ENCODE results near the gene KIAA1328.

The KIAA1328 gene

GRCh38 chr18:37218022-37218590, 389.2 kb downstream of the KIAA1328 start:
- DNase-seq (ENCODE audit: low read depth, low spot score) = no peak

GRCh38 chr18:37219257-37219656, 390.3 kb downstream of the KIAA1328 start:
- no peak for DNase-seq (ENCODE audit: low read depth, low spot score)

- no peak for DNase-seq (ENCODE audit: low read depth, low spot score)
These were observed 393.5 kb downstream of the KIAA1328 start for GRCh38 chr18:37222354-37222998.

- no peak for DNase-seq (ENCODE audit: low read depth, low spot score)
These were observed 394.1 kb downstream of the KIAA1328 start for GRCh38 chr18:37222999-37223378.

- no peak for DNase-seq (ENCODE audit: low read depth, low spot score)
These were observed 396.4 kb downstream of the KIAA1328 start for GRCh38 chr18:37225279-37225678.

GRCh38 chr18:37230768-37231167, 401.8 kb downstream of the KIAA1328 start:
- DNase-seq (ENCODE audit: low read depth, low spot score) = no peak

- no peak for DNase-seq (ENCODE audit: low read depth, low spot score)
These were observed 402.3 kb downstream of the KIAA1328 start for GRCh38 chr18:37231251-37231650.

- DNase-seq (ENCODE audit: low read depth, low spot score) = no peak
These were observed 406.7 kb downstream of the KIAA1328 start for GRCh38 chr18:37235583-37235982.

- DNase-seq (ENCODE audit: low read depth, low spot score) = no peak
These were observed 409.6 kb downstream of the KIAA1328 start for GRCh38 chr18:37238282-37239108.

GRCh38 chr18:37242091-37242490, 413.2 kb downstream of the KIAA1328 start:
- no peak for DNase-seq (ENCODE audit: low read depth, low spot score)

GRCh38 chr18:37242826-37243560, 414.1 kb downstream of the KIAA1328 start:
- DNase-seq (ENCODE audit: low read depth, low spot score) = no peak

- no peak for DNase-seq (ENCODE audit: low read depth, low spot score)
These were observed 414.8 kb downstream of the KIAA1328 start for GRCh38 chr18:37243741-37244140.

GRCh38 chr18:37244618-37245017, 415.7 kb downstream of the KIAA1328 start:
- no peak for DNase-seq (ENCODE audit: low read depth, low spot score)

- no peak for DNase-seq (ENCODE audit: low read depth, low spot score)
These were observed 417.9 kb downstream of the KIAA1328 start for GRCh38 chr18:37246779-37247340.

- no peak for DNase-seq (ENCODE audit: low read depth, low spot score)
These were observed 418.7 kb downstream of the KIAA1328 start for GRCh38 chr18:37247497-37248161.

GRCh38 chr18:37248281-37248680, 419.4 kb downstream of the KIAA1328 start:
- DNase-seq (ENCODE audit: low read depth, low spot score) = no peak

- DNase-seq (ENCODE audit: low read depth, low spot score) = no peak
These were observed 420.4 kb downstream of the KIAA1328 start for GRCh38 chr18:37249171-37249886.

- no peak for DNase-seq (ENCODE audit: low read depth, low spot score)
These were observed 421.1 kb downstream of the KIAA1328 start for GRCh38 chr18:37249895-37250618.

- no peak for DNase-seq (ENCODE audit: low read depth, low spot score)
These were observed 422.8 kb downstream of the KIAA1328 start for GRCh38 chr18:37251679-37252078.

- no peak for DNase-seq (ENCODE audit: low read depth, low spot score)
These were observed 423.4 kb downstream of the KIAA1328 start for GRCh38 chr18:37252342-37252741.

Data from brain pericyte (primary cell).